AG08396 (cell line): Measurements from ENCODE around the gene TSPAN19.
"Not testable (repeated sequence)": the region's sequence is repeated elsewhere in the genome, so short reads cannot be mapped to it uniquely, and the experiment has no call there.

Source experiments
- DNase-seq: peaks from one replicate; pipeline ENCODE4 v3.0.0; 2012; ENCODE audit warnings: low spot score, mixed read lengths

The TSPAN19 gene

DNA sequence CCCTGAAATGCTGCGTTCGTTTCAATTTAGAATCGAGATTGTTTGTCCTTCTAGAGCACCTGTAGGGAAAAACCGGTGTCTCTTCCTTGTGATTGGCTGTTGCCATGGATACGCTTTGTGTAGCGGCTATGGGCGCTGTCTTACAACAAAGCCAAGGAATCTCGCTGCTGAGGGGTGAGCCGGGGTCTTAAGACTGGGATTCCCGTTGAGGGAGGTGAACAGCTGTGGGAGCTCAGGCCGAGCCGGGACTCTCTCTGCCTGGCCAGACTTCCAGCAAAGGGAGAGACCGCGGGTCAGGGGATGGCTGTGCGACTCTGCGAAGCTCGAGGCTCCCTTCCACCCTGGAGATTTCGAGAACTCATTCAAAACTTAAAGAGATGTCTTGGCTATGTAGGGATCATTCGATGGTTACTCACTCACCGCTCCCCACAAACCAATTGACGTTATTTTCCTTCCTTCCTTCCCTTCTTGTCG, at the start of gene TSPAN19, which contains the start of gene LRRIQ1:
Gene TSPAN19, minus strand, starts transcription at position 44 of the 474 bp plus-strand sequence. CDS start 6,331 bp downstream, outside the sequence.
Gene LRRIQ1, plus strand, starts transcription at position 118 of the 474 bp plus-strand sequence. CDS start 1,826 bp downstream, outside the sequence.
- peak; percentile 55 for DNase-seq

DNA sequence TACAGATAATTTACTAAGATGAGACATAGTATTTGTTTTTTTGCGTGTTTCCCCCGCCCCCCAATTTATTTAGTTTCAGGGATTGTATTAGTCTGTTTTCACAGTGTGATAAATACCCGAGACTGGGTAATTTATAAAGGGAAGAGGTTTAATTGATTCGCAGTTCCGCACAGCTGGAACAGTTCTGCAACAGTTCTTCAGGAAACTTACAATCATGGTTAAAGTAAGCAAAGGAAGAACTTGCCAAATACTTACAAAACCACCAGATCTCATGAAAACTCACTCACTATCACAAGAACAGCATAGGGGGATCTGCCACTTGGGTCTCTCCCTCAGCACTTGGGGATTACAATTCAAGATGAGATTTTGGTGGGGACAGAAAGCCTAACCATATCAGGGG, 49.0 kb upstream of the TSPAN19 start:
- no peak for DNase-seq

GRCh38 chr12:85076688-85077430, 40.8 kb upstream of the TSPAN19 start:
- peak; percentile 34 for DNase-seq

DNA sequence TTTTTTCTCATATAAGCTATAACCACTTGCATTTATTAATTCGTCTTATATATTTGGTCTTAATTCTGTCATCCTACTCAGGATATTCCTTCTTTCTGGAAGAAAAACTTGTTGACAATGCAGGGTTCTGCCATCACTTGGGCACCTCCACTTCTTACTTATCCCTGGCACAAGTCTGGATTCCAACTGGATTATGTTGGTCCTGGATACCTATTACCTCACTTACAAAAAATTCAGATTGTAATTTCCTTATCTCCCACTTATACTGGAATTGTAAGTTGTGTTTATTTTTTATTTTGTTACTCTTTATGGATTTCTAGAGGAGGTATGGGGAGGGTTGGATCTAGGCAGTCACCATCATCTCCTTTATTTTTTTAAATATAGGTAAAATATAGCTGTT, 36.7 kb upstream of the TSPAN19 start:
- no peak for DNase-seq

DNA sequence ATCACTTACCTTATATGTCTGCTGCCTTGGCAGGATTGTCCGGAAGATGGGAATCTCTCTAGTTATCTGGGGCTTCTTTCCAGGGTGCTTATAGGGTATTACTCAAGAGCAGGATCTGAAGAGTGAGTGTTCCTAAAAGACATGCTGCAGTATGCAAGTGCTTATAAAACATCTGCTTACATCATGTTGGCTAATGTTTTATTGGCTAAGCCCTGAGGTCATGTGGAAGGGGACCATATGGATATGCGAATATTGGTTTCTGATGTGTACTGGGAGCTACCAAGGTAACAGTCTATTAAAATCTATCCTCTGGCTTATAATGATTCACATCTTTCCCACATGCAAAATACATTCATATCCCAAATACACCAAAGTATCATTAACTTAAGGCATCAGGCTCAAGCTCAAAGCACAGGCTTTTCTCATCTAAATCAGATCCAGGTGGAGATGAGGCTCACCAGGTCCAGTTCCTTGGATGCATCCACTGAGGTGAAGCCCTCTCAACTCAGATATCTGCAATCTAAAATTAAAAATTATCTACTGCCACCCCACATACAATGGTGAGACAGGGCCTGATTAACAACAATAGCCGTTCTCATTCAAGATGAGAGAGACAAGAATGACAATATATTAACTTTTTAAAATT, 29.9 kb upstream of the TSPAN19 start:
- DNase-seq = no peak

DNA sequence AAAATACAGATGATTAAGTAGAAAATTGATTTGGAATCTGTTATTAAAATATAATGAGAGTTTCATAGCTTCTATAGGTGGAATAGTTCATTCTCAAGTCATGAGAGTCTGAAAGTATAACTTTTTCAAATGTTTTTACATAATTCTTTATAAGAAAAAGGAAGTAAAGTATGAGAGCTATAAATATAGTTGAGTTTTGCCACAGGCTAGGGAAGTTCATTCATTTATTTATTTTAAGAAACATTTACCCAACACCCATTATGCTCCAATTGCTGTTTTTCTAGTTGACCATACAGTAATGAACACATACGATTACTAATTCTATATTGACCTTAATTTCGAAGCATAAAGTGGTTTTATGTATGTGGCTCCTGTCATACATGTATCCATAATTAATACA, 24.8 kb upstream of the TSPAN19 start:
- no peak for DNase-seq

DNA sequence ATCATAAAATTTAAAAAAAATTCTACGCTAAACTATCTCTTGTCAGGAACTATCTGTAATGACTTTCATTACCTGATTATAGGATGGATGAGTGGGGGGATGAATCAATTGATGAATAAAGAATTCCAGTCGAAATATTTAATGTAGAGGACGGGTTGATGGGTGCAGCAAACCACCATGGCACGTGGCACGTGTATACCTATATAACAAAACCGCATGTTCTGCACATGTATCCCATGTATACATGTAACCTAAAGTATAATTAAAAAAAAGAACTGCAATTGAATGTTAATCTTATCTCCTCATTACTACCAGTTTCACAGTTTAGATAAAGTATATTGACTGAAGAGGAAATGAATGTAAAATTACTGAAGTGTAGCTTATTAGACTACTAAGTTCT, 23.5 kb upstream of the TSPAN19 start:
- DNase-seq = no peak

GRCh38 chr12:85058339-85058738, 22.3 kb upstream of the TSPAN19 start:
- no peak for DNase-seq

- DNase-seq = peak; percentile 6
These were observed 21.4 kb upstream of the TSPAN19 start for GRCh38 chr12:85057370-85057963.

- DNase-seq = no peak
These were observed 7.8 kb upstream of the TSPAN19 start for GRCh38 chr12:85043829-85044228.

DNA sequence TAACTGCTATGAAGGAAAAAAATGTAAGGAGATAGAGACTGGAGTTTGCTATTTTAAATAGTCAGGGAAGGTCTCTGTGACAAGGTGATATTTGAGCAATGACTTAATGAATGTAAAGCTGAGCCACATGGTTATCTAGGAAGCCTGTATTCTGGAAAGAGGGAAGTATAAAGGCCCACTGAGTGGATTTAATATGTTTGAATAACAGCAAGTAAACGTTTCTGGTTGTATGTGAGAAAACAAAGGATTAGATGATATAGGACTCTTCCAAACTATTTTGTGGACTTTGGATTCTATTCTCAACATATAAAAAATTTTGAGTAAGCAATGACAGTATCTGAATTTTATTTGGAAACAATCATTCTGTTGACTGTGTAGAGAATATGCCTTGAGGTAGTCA, 5.3 kb upstream of the TSPAN19 start:
- DNase-seq = no peak

DNA sequence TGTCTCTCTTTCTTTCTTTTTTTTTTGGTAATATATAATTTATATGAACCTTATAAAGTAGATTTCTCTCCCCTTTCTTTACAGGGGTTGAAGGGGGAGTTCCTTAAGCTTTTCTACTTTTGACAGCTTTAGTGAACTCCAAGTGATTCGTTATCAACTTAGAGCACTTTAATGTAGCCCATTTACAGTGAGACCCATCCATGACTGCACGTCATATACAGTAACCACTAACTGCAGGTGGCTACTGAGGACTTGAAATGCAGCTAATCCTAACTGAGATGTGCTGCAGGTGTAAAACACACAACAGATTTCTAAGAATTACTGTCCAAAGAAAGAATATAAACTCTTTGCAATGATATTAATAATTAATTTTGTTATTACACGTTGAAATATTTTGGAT, 656 bp upstream of the TSPAN19 start:
- no peak for DNase-seq

DNA sequence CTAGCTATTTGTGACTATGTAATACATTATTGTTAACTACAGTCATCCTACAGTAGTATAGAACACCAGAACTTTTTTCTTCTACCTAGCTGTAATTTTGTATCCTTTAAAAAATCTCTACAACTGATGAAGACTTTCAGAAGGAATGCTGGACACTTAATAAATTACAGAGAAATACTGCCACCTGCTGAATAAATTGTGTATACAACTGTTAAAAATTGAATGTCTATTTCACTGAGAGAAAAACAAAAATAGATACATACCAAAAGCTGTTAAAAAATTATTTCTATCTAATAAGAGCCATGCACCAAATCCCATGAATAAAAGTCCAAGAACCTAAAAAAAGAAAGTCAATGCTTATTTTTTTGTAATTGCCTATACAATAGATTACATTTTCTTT, 6.6 kb downstream of the TSPAN19 start:
- peak; percentile 3 for DNase-seq

- no peak for DNase-seq
These were observed 18.0 kb downstream of the TSPAN19 start for GRCh38 chr12:85018098-85018497.

- DNase-seq = no peak
These were observed 18.5 kb downstream of the TSPAN19 start for GRCh38 chr12:85017618-85018017.

DNA sequence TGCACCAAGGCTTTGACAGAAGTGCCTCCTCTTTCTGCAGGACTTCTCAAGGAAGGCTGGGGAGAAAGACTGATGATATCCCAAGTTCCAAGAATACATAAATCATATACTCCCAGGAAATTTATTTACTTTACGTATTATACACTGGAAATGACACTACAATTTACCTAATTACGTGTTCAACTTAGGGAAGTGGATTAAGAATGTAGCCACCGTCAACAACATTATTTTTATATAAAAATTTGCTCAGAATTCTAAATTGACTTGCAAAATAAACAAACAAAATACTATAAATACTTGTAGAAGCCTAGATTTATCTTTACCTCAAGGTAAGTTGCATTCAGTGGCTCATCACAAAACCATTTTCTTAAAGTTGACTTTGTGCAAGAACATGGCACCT, 18.9 kb downstream of the TSPAN19 start:
- no peak for DNase-seq

GRCh38 chr12:85016413-85016812, 19.7 kb downstream of the TSPAN19 start:
- peak; percentile 8 for DNase-seq

GRCh38 chr12:85007836-85008235, 28.2 kb downstream of the TSPAN19 start:
- DNase-seq = no peak

DNA sequence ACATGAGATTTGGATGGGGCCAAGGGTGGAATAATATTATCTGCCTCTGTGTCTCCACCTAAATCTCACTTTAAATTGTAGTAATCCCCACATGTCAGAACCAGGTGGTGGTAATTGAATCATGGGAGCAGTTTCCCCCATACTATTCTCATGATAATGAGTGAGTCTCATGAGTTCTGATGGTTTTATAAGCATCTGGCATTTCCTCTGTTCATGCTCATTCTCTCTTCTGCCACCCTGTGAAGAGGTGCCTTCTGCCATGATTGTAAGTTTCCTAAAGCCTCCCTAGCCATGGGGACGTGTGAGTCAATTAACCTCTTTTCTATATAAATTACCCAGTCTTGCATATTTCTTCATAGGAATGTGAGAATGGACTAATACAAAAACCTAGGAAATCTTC, 29.9 kb downstream of the TSPAN19 start:
- DNase-seq = no peak

DNA sequence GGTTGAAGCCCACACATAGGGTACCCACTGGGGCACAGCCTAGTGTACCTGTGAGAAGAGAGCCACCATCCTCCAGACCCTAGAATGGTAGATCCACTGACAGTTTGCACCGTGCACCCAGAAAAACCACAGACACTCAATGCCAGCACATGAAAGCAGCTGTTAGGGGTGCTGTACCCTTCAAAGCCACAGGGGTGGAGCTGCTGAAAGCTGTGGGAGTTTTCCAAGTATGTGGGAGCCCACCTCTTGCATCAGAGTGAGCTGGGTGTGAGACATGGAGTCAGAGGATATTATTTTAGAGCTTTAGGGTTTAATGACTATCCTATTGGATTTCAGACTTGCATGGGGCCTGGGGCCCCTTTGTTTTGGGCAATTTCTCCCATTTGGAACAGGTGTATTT, 30.5 kb downstream of the TSPAN19 start:
- DNase-seq = no peak

DNA sequence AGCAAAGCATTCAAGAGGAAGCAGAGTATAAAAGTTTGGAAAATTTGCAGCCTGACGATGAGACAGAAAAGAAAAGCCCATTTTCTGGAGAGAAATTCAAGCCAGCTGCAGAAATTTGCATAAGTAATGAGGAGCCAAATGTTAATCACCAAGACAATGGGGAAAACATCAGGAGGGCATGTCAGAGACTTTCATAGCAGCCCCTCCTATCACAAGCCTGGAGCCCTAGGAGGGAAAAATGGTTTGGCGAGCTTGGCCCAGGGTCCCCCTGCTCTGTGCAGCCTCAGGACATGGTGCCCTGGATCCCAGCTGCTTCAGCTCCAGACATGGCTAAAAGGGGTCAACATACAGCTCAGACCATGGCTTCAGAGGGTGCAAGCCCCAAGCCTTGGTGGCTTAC, 31.0 kb downstream of the TSPAN19 start:
- not testable (repeated sequence) for DNase-seq

DNA sequence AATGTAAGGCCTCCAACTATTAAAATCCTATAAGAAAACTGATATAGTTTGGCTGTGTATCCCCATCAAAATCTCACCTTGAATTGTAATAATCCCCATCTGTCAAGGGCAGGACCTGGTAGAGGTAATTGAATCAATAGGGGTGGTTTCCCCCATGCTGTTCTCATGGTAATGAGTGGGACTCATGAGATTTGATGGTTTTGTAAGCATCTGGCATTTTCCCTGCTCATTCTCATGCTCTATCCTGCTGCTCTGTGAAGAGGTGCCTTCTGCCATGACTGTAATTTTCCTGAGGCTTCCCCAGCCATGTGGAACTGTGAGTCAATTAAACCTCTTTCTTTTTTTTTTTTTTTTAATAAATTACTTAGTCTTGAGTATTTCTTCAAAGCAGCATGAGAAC, 31.9 kb downstream of the TSPAN19 start:
- no peak for DNase-seq

GRCh38 chr12:85002778-85003296, 33.2 kb downstream of the TSPAN19 start:
- no peak for DNase-seq
